GM18505 (cell line): ENCODE data around the gene KLRG1.

Experiments used
- ATAC-seq: cut with Tn5 transposase; IDR thresholded peaks from one replicate; pipeline ENCODE4 v1.9.1; 2021; ENCODE audit not compliant: unreplicated experiment
- POLR2A ChIP-seq: IDR thresholded peaks from 4 replicates; pipeline ENCODE4 v1.6.1; 2011; ENCODE audit warnings: borderline replicate concordance; ENCODE audit not compliant: insufficient read depth, insufficient read length; ENCODE audit errors: extremely low read depth

The KLRG1 gene

DNA sequence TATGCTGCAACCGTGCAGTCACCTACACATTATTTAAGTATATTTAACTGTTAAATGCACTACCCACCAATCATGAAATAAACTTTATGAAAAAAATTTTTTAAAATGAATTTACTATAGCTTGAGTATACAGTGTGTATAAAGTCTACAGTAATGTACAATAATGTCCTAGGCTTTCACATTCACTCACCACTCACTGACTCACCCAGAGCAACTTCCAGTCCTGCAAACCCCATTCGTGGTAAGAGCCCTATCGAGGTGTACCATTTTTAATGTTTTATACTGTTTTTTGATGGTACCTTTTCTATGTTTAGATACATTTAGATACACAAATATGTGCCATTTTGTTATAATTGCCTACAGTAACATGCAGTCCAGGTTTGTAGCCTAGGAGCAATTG lies 48.1 kb downstream of the KLRG1 start:
- no peak for ATAC-seq
- no peak for TF ChIP-seq POLR2A

GRCh38 chr12:9039397-9039977 lies 50.1 kb downstream of the KLRG1 start:
- no peak for TF ChIP-seq POLR2A
- ATAC-seq, result no peak

DNA sequence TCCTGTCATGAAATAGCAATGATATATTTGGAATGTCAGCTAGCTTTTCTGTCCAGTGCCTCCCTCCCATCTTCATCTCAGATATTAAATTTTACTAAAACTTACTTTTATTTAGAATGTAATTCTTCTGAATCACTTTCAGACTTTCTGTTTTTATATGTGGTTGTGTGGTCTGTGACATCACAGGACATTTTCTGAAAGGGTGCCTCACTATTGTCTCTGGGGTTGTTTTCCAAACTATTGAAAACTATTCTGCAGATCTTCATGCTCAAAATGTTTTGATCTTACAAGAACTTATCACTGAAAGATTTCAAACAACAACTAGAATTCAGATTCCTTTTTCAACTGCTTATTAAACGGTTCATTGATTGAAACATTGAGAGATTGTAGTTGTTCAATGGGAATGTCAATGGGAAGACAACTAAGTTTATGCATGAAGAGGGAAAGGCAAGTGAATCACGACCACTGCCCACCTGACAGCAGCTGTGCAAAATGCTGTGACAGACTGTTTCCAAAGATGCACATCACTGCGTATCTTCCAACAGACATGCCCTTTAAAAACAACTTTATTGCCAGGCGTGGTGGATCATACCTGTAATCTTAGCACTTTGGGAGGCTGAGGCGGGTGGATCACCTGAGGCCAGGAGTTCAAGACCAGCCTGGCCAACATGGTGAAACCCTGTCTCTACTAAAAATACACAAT lies 51.3 kb downstream of the KLRG1 start:
- TF ChIP-seq POLR2A, result no peak
- ATAC-seq, result no peak

GRCh38 chr12:9041321-9041720 lies 52.0 kb downstream of the KLRG1 start:
- no peak for ATAC-seq
- no peak for TF ChIP-seq POLR2A

- ATAC-seq, result no peak
Observed at GRCh38 chr12:9043766-9044165, 54.4 kb downstream of the KLRG1 start.

DNA sequence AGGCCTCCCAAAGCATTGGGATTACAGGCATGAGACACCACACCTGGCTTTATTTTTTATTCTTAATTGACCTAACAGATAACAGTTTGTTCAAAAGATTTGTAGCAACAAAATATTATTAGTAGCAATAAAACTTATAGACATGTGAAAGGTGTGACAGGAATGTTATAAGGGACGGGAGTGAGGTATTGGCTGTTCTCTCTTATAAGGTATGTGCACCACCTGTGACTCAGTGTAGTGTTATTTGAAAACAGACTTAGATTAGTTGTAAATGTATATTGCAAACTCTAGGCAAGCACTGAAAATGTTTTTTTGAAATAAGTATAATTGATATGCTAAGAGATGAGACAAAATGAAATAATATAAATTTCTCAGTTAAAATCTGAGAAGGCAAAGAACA lies 57.8 kb downstream of the KLRG1 start:
- no peak for TF ChIP-seq POLR2A
- no peak for ATAC-seq

More at GRCh38 chr12:9043766-9044165, 54.4 kb downstream of the KLRG1 start:
- TF ChIP-seq POLR2A, result no peak

DNA sequence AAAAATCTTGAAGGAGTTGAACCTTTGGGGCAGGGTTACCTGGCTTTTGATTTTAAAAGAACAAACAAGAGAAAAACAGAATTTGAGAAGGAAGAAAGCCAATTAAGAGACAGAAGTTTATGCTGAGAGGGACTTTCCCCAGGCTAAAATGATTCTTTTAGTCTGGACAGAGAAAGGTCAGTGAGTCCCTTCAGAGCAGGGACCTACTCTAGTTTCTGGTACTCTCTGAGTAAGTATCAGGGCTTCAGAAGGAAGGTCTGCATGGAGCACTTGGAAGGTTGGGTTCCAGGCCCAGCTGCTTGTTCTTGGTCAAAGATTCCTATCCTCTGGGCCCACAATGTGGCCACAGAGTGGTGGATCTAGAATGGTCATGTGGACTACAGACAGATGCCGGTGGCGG lies 59.6 kb downstream of the KLRG1 start:
- ATAC-seq, result no peak
- no peak for TF ChIP-seq POLR2A

DNA sequence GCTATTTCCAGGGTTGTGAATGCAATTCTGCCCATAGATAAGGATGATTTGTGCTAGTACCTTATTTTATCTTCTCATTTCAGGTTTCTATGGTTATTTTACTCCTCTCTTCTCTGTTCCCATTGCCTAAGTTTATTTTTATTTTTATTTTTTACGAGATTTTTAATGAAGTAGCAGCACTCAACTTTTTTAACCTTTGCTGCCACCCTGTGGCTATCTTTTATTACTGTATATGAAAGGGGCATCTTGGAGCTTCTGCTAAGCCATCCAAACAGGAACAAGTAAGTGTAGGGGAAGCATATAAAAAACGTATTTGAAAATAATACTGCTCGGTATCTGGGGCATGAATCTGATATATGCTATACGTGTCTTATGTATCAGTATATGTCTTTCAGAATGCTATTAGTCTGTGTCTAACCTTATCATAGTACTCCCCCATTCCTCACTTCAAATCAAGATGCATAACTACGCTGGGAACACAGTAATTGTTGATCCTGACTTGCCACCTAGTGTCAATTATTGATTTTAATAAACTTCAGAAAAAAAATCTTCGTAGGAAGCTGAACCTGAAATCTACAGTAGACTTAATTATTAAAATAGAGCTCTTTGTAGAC lies 60.3 kb downstream of the KLRG1 start:
- ATAC-seq, result no peak
- TF ChIP-seq POLR2A, result no peak

GRCh38 chr12:9050521-9051157 lies 61.3 kb downstream of the KLRG1 start:
- TF ChIP-seq POLR2A, result no peak
- no peak for ATAC-seq

DNA sequence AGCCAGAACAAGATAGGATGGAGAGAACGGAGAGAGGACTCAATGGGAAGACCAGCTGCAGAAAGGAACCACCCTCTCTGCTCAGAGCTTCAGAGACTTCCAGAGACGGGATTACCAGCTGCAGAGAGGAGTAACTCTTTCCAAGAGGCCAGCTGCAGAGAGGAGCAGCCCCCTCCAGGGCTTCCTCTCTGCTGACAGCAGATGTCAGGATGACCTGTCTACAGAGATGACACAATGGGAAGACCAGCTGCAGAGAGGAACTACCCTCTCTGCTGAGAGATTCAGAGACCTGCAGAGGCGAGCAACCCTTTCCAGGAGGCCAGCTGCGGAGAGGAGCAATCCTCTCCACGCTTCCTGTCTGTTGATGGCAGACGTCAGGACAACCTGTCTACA lies 61.8 kb downstream of the KLRG1 start:
- no peak for ATAC-seq
- no peak for TF ChIP-seq POLR2A

- ATAC-seq, result no peak
- no peak for TF ChIP-seq POLR2A
Observed at GRCh38 chr12:9052610-9053009, 63.3 kb downstream of the KLRG1 start.
